ENCODE data around the gene MIOS.

GRCh38 chr7:7639847-7640220 lies 73.2 kb downstream of the MIOS start:
- TF ChIP-seq, protein P1, sequence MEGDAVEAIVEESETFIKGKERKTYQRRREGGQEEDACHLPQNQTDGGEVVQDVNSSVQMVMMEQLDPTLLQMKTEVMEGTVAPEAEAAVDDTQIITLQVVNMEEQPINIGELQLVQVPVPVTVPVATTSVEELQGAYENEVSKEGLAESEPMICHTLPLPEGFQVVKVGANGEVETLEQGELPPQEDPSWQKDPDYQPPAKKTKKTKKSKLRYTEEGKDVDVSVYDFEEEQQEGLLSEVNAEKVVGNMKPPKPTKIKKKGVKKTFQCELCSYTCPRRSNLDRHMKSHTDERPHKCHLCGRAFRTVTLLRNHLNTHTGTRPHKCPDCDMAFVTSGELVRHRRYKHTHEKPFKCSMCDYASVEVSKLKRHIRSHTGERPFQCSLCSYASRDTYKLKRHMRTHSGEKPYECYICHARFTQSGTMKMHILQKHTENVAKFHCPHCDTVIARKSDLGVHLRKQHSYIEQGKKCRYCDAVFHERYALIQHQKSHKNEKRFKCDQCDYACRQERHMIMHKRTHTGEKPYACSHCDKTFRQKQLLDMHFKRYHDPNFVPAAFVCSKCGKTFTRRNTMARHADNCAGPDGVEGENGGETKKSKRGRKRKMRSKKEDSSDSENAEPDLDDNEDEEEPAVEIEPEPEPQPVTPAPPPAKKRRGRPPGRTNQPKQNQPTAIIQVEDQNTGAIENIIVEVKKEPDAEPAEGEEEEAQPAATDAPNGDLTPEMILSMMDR (IDR thresholded peaks at IDR 0.05; ENCODE audit: control extremely low read depth in 1 of 3, insufficient read depth in 1 of 3, low read depth in 1 of 3, low read length in 3 of 3), result no peak
- TF ChIP-seq CHD2 (IDR thresholded peaks at IDR 0.05; ENCODE audit: low read length), result no peak
- TF ChIP-seq USF2 (IDR thresholded peaks at IDR 0.05; ENCODE audit: low read length), result no peak
- no peak for TF ChIP-seq KDM4A (IDR thresholded peaks at IDR 0.05; ENCODE audit: low read depth, low read length, severe bottlenecking)
- TF ChIP-seq JUND (IDR thresholded peaks at IDR 0.05; ENCODE audit: low read length), result no peak
- no peak for TF ChIP-seq CREB1 (IDR thresholded peaks at IDR 0.05)
- no peak for TF ChIP-seq EZH2 (IDR thresholded peaks at IDR 0.05; ENCODE audit: low read depth, low read length, severe bottlenecking)
- TF ChIP-seq MAX (IDR thresholded peaks at IDR 0.05), result no peak
- no peak for TF ChIP-seq POLR2A (IDR thresholded peaks at IDR 0.05; ENCODE audit: control extremely low read depth in 1 of 2, low read depth in 2 of 2, low read length in 2 of 2)
- TF ChIP-seq POU5F1 (IDR thresholded peaks at IDR 0.05; ENCODE audit: low read depth, low read length), result no peak
- TF ChIP-seq POLR2AphosphoS5 (IDR thresholded peaks at IDR 0.05; ENCODE audit: low read depth, low read length), result no peak
- no peak for TF ChIP-seq SRF (IDR thresholded peaks at IDR 0.05; ENCODE audit: low read depth, low read length)
- no peak for TF ChIP-seq GABPA (IDR thresholded peaks at IDR 0.05; ENCODE audit: borderline replicate concordance, insufficient read depth, low read length)
- 0 out of 4 replicates have a peak, but pooled peaks of 1 of the 2 experiments have one; percentile 9 for TF ChIP-seq SIN3A (conservative IDR thresholded peaks at IDR 0.05 in 1 of 2, IDR thresholded peaks at IDR 0.05 in 1 of 2; ENCODE audit: low read depth in 1 of 2, low read length in 2 of 2)

Data from H1 (cell line).